ENCODE data around the gene RAD51B. TPM values are rescaled to one million over a fixed set of nuclear protein-coding genes. Genes with fewer than 3 reads are reported as not detected.

Gene RAD51B
- total RNA-seq, 1 experiment from 2014 or later, result 23.3 TPM

- TF ChIP-seq, protein P1, sequence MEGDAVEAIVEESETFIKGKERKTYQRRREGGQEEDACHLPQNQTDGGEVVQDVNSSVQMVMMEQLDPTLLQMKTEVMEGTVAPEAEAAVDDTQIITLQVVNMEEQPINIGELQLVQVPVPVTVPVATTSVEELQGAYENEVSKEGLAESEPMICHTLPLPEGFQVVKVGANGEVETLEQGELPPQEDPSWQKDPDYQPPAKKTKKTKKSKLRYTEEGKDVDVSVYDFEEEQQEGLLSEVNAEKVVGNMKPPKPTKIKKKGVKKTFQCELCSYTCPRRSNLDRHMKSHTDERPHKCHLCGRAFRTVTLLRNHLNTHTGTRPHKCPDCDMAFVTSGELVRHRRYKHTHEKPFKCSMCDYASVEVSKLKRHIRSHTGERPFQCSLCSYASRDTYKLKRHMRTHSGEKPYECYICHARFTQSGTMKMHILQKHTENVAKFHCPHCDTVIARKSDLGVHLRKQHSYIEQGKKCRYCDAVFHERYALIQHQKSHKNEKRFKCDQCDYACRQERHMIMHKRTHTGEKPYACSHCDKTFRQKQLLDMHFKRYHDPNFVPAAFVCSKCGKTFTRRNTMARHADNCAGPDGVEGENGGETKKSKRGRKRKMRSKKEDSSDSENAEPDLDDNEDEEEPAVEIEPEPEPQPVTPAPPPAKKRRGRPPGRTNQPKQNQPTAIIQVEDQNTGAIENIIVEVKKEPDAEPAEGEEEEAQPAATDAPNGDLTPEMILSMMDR (conservative IDR thresholded peaks at IDR 0.05; ENCODE audit: low read depth, low read length), result no peak
- TF ChIP-seq EZH2 (IDR thresholded peaks at IDR 0.05; ENCODE audit: borderline replicate concordance, low read depth, low read length, poor library complexity, severe bottlenecking), result no peak
- H3K9me3 ChIP-seq (ENCODE audit: low read depth, low read length, poor library complexity, severe bottlenecking), result no peaks in the 10 kb centered on the region
- intact Hi-C loops (cut with micrococcal nuclease; ENCODE audit: unreplicated experiment), result no loop called here
- H3K4me1 ChIP-seq (ENCODE audit: insufficient read depth, low read length, poor library complexity, severe bottlenecking), result no peaks in the 10 kb centered on the region
- no peak overlapping the region for H3K27ac ChIP-seq (ENCODE audit: low read depth, low read length, poor library complexity, severe bottlenecking)
- no peaks in the 10 kb centered on the region for H3K27me3 ChIP-seq (replicated peaks; ENCODE audit: insufficient read depth, low read depth, low read length, poor library complexity)
- no TSS peak for BruUV-seq (replicated peaks)
- ChIA-PET POLR2A (ENCODE audit: low non-redundant PET) (no interaction called here), CTCF (no interaction called here)
- no peaks in the 10 kb centered on the region for H3K36me3 ChIP-seq (ENCODE audit: insufficient read depth, low read length, poor library complexity, severe bottlenecking)
- H3K4me3 ChIP-seq (ENCODE audit: low read depth, low read length, poor library complexity, severe bottlenecking), result no peak overlapping the region
- no peak for DNase-seq (ENCODE audit: low spot score)
Observed at GRCh38 chr14:68176687-68177086, 357.1 kb downstream of the RAD51B start.

GRCh38 chr14:68177728-68178127, 358.1 kb downstream of the RAD51B start:
- H3K4me3 ChIP-seq (ENCODE audit: low read depth, low read length, poor library complexity, severe bottlenecking), result no peak overlapping the region
- no peaks in the 10 kb centered on the region for H3K9me3 ChIP-seq (ENCODE audit: low read depth, low read length, poor library complexity, severe bottlenecking)
- no peak for DNase-seq (ENCODE audit: low spot score)
- TF ChIP-seq, protein P1 (conservative IDR thresholded peaks at IDR 0.05; ENCODE audit: low read depth, low read length), result no peak
- TF ChIP-seq EZH2 (IDR thresholded peaks at IDR 0.05; ENCODE audit: borderline replicate concordance, low read depth, low read length, poor library complexity, severe bottlenecking), result no peak
- H3K4me1 ChIP-seq (ENCODE audit: insufficient read depth, low read length, poor library complexity, severe bottlenecking), result no peaks in the 10 kb centered on the region
- BruUV-seq (replicated peaks), result no TSS peak
- H3K27me3 ChIP-seq (replicated peaks; ENCODE audit: insufficient read depth, low read depth, low read length, poor library complexity), result no peaks in the 10 kb centered on the region
- ChIA-PET CTCF (no interaction called here), POLR2A (ENCODE audit: low non-redundant PET) (no interaction called here)
- no peaks in the 10 kb centered on the region for H3K36me3 ChIP-seq (ENCODE audit: insufficient read depth, low read length, poor library complexity, severe bottlenecking)
- intact Hi-C loops (cut with micrococcal nuclease; ENCODE audit: unreplicated experiment), result no loop called here
- H3K27ac ChIP-seq (ENCODE audit: low read depth, low read length, poor library complexity, severe bottlenecking), result no peak overlapping the region

GRCh38 chr14:68178282-68178681, 358.7 kb downstream of the RAD51B start:
- Histone ChIP-seq H3K36me3 (ENCODE audit: insufficient read depth, low read length, poor library complexity, severe bottlenecking) (no peaks in the 10 kb centered on the region), H3K4me3 (ENCODE audit: low read depth, low read length, poor library complexity, severe bottlenecking) (no peak overlapping the region), H3K27me3 (replicated peaks; ENCODE audit: insufficient read depth, low read depth, low read length, poor library complexity) (no peaks in the 10 kb centered on the region), H3K9me3 (ENCODE audit: low read depth, low read length, poor library complexity, severe bottlenecking) (no peaks in the 10 kb centered on the region), H3K4me1 (ENCODE audit: insufficient read depth, low read length, poor library complexity, severe bottlenecking) (no peaks in the 10 kb centered on the region), H3K27ac (ENCODE audit: low read depth, low read length, poor library complexity, severe bottlenecking) (no peak overlapping the region)
- ChIA-PET CTCF (no interaction called here), POLR2A (ENCODE audit: low non-redundant PET) (no interaction called here)
- DNase-seq (ENCODE audit: low spot score), result no peak
- intact Hi-C loops (cut with micrococcal nuclease; ENCODE audit: unreplicated experiment), result no loop called here
- BruUV-seq (replicated peaks), result no TSS peak
- TF ChIP-seq, protein P1 (conservative IDR thresholded peaks at IDR 0.05; ENCODE audit: low read depth, low read length), result no peak
- TF ChIP-seq EZH2 (IDR thresholded peaks at IDR 0.05; ENCODE audit: borderline replicate concordance, low read depth, low read length, poor library complexity, severe bottlenecking), result no peak

Measured in A673 (cell line).